ENCODE results near the gene FGD3. TPM values are rescaled to one million over a fixed set of nuclear protein-coding genes. Genes with fewer than 3 reads are reported as not detected.
A peak's percentile ranks its signal among the peaks of the same experiment; 100 is the strongest.

Gene FGD3
- polyA plus RNA-seq, 1 donor from 2014 or later = 86.1 TPM

- H3K27me3 Mint-ChIP-seq = no peaks in the 10 kb centered on the region
- H3K36me3 Mint-ChIP-seq = peaks cover 11% of the 10 kb centered on the region
- H3K9me3 Mint-ChIP-seq = peaks cover 0 to 1% (median 0%) of the 10 kb centered on the region in 3 donors
- peaks cover 0 to 6% (median 2%) of the 10 kb centered on the region in 3 donors for H3K4me1 Mint-ChIP-seq
- no peak overlapping the region for H3K27ac Mint-ChIP-seq
- H3K4me3 Mint-ChIP-seq = no peak overlapping the region
These were observed 133.8 kb downstream of the FGD3 start for GRCh38 chr9:93081081-93081529.

GRCh38 chr9:93081931-93082330, 134.6 kb downstream of the FGD3 start:
- Mint-ChIP-seq H3K27me3 (no peaks in the 10 kb centered on the region), H3K36me3 (peaks cover 11% of the 10 kb centered on the region), H3K4me3 (no peak overlapping the region), H3K27ac (no peak overlapping the region), H3K4me1 (peaks cover 0 to 8% (median 2%) of the 10 kb centered on the region in 3 donors), H3K9me3 (peaks cover 0 to 1% (median 0%) of the 10 kb centered on the region in 3 donors)

GRCh38 chr9:93082841-93083411, 135.6 kb downstream of the FGD3 start:
- Mint-ChIP-seq H3K36me3 (peaks cover 8% of the 10 kb centered on the region), H3K4me1 (peaks cover 0 to 8% (median 2%) of the 10 kb centered on the region in 3 donors), H3K27ac (no peak overlapping the region), H3K9me3 (peaks cover 0 to 1% (median 0%) of the 10 kb centered on the region in 3 donors), H3K27me3 (no peaks in the 10 kb centered on the region), H3K4me3 (no peak overlapping the region)

DNA sequence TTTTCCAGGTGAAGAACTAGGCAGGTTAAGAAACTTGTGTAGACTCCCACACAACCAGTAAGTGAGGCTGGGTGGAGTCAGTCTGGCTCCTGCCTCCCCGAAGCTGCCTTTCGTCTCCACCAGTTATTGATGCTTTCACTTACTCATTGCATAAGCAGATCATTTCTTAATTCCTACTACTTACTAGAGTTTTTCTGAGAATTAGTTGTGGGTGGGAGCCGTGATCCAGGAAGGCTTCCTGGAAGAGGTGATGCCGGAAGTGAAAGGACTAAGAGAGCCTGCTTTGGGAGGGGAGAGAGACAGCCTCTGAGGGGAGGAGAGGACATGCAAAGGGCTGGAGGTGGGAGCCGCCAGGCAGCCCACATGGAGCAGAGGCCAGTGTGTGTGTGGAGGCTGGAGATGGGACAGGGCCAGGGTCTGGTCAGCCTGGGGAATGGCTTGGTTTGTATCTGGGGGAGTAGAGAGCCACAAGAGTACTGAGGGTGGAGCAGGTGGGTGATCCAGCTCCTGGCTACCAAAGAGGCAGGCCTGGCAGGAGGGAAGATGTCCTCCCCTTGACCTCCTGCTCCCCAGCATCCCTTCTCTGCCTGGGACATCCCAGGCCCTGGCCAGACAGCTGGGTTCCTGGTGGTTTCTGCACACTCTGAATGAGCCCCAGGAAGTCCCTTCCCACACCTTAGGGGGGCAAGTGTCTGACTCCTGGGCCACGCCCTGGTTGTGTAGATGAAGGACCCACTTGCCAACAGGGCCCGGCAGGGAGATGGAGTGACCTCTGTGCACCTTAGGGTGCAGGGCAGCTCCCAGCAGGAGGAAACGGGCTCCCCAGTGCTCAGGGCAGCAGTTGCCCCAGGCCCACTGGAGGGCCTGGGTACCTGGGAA, 136.5 kb downstream of the FGD3 start:
- H3K4me3 Mint-ChIP-seq = no peak overlapping the region
- peaks cover 0 to 8% (median 2%) of the 10 kb centered on the region in 3 donors for H3K4me1 Mint-ChIP-seq
- peak overlapping the region in 2 of 3 donors; percentile 39 to 60 for H3K27ac Mint-ChIP-seq
- H3K9me3 Mint-ChIP-seq = peaks cover 0 to 1% (median 0%) of the 10 kb centered on the region in 3 donors
- H3K27me3 Mint-ChIP-seq = no peaks in the 10 kb centered on the region
- H3K36me3 Mint-ChIP-seq = peaks cover 8% of the 10 kb centered on the region

DNA sequence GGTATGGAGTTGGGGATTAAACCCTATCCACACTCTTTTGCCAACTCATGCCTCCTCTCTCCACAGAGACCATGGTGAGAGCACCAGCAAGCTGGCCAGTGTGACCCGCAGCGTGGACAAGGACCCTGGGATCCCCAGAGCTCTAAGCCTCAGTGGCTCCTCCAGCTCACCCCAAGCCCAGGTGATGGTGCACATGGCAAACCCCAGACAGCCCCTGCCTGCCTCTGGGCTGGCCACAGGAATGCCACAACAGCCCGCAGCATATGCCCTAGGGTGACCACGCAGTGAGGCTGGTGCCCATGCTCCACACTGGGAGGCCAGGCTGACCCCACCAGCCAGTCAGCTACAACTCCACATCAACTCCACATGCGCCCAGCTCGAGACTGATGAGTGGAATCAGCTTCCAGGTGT, 137.2 kb downstream of the FGD3 start:
- Mint-ChIP-seq H3K27ac (no peak overlapping the region), H3K4me1 (peaks cover 2 to 8% (median 2%) of the 10 kb centered on the region in 3 donors), H3K9me3 (peaks cover 0 to 1% (median 0%) of the 10 kb centered on the region in 3 donors), H3K36me3 (peaks cover 8% of the 10 kb centered on the region), H3K4me3 (no peak overlapping the region), H3K27me3 (no peaks in the 10 kb centered on the region)

DNA sequence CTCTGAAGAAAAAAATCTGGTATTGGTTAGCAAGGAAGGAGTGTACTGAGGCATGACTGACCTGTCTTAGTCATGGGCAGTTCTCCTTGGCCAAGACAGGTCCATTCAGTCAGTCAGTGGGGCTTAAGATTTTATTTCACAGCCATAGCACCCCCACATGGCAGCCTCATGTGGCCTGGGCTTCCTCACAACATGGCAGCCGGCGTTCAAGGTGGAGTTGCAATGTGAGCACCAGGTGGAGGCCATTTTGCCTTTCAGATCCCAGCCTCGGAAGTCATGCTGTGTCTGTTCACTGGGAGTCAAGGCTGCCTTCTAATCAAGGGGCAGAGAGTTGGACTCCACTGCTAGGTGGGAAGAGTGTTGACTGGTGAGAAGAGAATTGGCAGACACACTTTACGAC, 138.4 kb downstream of the FGD3 start:
- peak overlapping the region in 1 of 3 donors; percentile 46 for H3K27ac Mint-ChIP-seq
- peaks cover 0 to 1% (median 0%) of the 10 kb centered on the region in 3 donors for H3K9me3 Mint-ChIP-seq
- H3K4me1 Mint-ChIP-seq = peaks cover 4 to 15% (median 12%) of the 10 kb centered on the region in 3 donors
- H3K4me3 Mint-ChIP-seq = no peak overlapping the region
- H3K36me3 Mint-ChIP-seq = peaks cover 8% of the 10 kb centered on the region
- no peaks in the 10 kb centered on the region for H3K27me3 Mint-ChIP-seq

Other genes with a start within 250 kb of the FGD3 start
- gene BICD2, start 182.7 kb upstream of the FGD3 start, polyA plus RNA-seq = 32.8 TPM
- gene ZNF484, start 69.5 kb upstream of the FGD3 start, polyA plus RNA-seq = 4.3 TPM
- gene SUSD3, start 111.2 kb downstream of the FGD3 start, polyA plus RNA-seq = 96.3 TPM
- 36.2 TPM for gene CARD19, start 148.7 kb downstream of the FGD3 start, polyA plus RNA-seq
- gene NINJ1, start 186.7 kb downstream of the FGD3 start, polyA plus RNA-seq = 8.3 TPM
- 0.18 TPM for gene WNK2, start 236.6 kb downstream of the FGD3 start, polyA plus RNA-seq

Measured in IgD-negative memory B cell (primary cell).